GM23338 (cell line): ENCODE measurements around the gene FAM3D. TPM values are rescaled to one million over a fixed set of nuclear protein-coding genes. Genes with fewer than 3 reads are reported as not detected.

Source experiments
- ATAC-seq: fragments of 200-7000 bp; cut with Tn5 transposase; 3 replicates; pipeline ENCODE4 v1.9.1; 2020
- DNase-seq: peaks from one replicate; pipeline ENCODE4 v3.0.0-alpha.2; 2015; ENCODE audit warnings: low spot score
- H2AFZ ChIP-seq: fragments of 200-600 bp; sonication (generic); 2 replicates; pipeline ENCODE4 v1.8.0; 2016; ENCODE audit warnings: antibody characterized with exemption, mild to moderate bottlenecking, moderate library complexity
- H3F3A ChIP-seq: fragments of 200-600 bp; sonication (generic); replicated peaks from 2 replicates; pipeline ENCODE4 v1.8.0; 2017; ENCODE audit warnings: antibody characterized with exemption, mixed run types, low read depth
- H3K27ac ChIP-seq: fragments of 200-600 bp; sonication (generic); 2 replicates; pipeline ENCODE4 v1.6.1; 2016; ENCODE audit warnings: low read depth
- H3K27me3 ChIP-seq: fragments of 200-600 bp; sonication (generic); 2 replicates; pipeline ENCODE4 v1.8.0; 2016; ENCODE audit warnings: mild to moderate bottlenecking, mixed run types, moderate library complexity; ENCODE audit not compliant: insufficient read depth
- H3K36me3 ChIP-seq: fragments of 200-600 bp; sonication (generic); 2 replicates; pipeline ENCODE4 v1.8.0; 2016; ENCODE audit warnings: mild to moderate bottlenecking; ENCODE audit not compliant: insufficient read depth
- H3K4me1 ChIP-seq: fragments of 200-600 bp; sonication (generic); 2 replicates; pipeline ENCODE4 v1.8.0; 2016; ENCODE audit warnings: mild to moderate bottlenecking, moderate library complexity; ENCODE audit not compliant: insufficient read depth
- H3K4me2 ChIP-seq: fragments of 200-600 bp; sonication (generic); 2 replicates; pipeline ENCODE4 v1.7.1; 2017; ENCODE audit warnings: mixed run types
- H3K4me3 ChIP-seq: fragments of 200-600 bp; sonication (generic); 2 replicates; pipeline ENCODE4 v1.6.1; 2016; ENCODE audit warnings: mixed run types
- H3K79me2 ChIP-seq: fragments of 200-600 bp; sonication (generic); replicated peaks from 2 replicates; pipeline ENCODE4 v1.8.0; 2017; ENCODE audit warnings: mild to moderate bottlenecking; ENCODE audit not compliant: insufficient read depth
- H3K9me2 ChIP-seq: fragments of 200-600 bp; sonication (generic); 2 replicates; pipeline ENCODE4 v1.8.0; 2017; ENCODE audit not compliant: insufficient read depth
- H4K20me1 ChIP-seq: fragments of 200-600 bp; sonication (generic); replicated peaks from 2 replicates; pipeline ENCODE4 v1.8.0; 2017; ENCODE audit warnings: mild to moderate bottlenecking; ENCODE audit not compliant: insufficient read depth
- H3K27ac Mint-ChIP-seq: 2 replicates; pipeline ENCODE4 v1.8.0; 2020; ENCODE audit warnings: inconsistent platforms, mild to moderate bottlenecking, moderate library complexity, mixed read lengths
- H3K27me3 Mint-ChIP-seq: 3 replicates; pipeline ENCODE4 v1.8.0; 2022; ENCODE audit warnings: low read depth, mild to moderate bottlenecking, moderate library complexity, mixed read lengths, inconsistent platforms; ENCODE audit not compliant: insufficient read depth, poor library complexity
- H3K36me3 Mint-ChIP-seq: 3 replicates; pipeline ENCODE4 v1.8.0; 2021; ENCODE audit warnings: low read depth, mild to moderate bottlenecking, inconsistent platforms, moderate library complexity, mixed read lengths
- H3K4me1 Mint-ChIP-seq: 3 replicates; pipeline ENCODE4 v1.8.0; 2020; ENCODE audit warnings: mild to moderate bottlenecking, inconsistent platforms, mixed read lengths
- H3K4me3 Mint-ChIP-seq: 3 replicates; pipeline ENCODE4 v1.8.0; 2021; ENCODE audit warnings: moderate library complexity, mild to moderate bottlenecking, inconsistent platforms, mixed read lengths
- H3K9me3 Mint-ChIP-seq: 3 replicates; pipeline ENCODE4 v1.8.0; 2020; ENCODE audit warnings: moderate library complexity, mild to moderate bottlenecking, inconsistent platforms, mixed read lengths
- CREB1 ChIP-seq: fragments of 250-450 bp; sonication (Bioruptor Pico); IDR thresholded peaks from 2 replicates; pipeline ENCODE4 v1.5.0; 2020; ENCODE audit warnings: low read depth, mild to moderate bottlenecking, moderate library complexity
- CTCF ChIP-seq, 2 experiments: fragments of 200-600 bp in 1 of 2; sonication (generic) in 1 of 2; conservative IDR thresholded peaks; 2 replicates each; pipeline versions ENCODE4 v1.5.1 to v1.6.1; 2016 to 2017; ENCODE audit warnings: antibody characterized with exemption in 2 of 2, low read depth in 2 of 2, mild to moderate bottlenecking in 2 of 2, moderate library complexity in 1 of 2
- ETS1 ChIP-seq: IDR thresholded peaks from 2 replicates; pipeline ENCODE4 v1.6.1; 2016; ENCODE audit warnings: antibody characterized with exemption
- EZH2 ChIP-seq: fragments of 200-600 bp; sonication (generic); IDR thresholded peaks from one replicate; pipeline ENCODE4 v1.8.0; 2017; ENCODE audit warnings: antibody characterized with exemption, mild to moderate bottlenecking, low read depth; ENCODE audit not compliant: unreplicated experiment
- EZH2phosphoT487 ChIP-seq: fragments of 200-600 bp; sonication (generic); IDR thresholded peaks from one replicate; pipeline ENCODE4 v1.8.1; 2018; ENCODE audit warnings: antibody characterized with exemption; ENCODE audit not compliant: unreplicated experiment
- JUNB ChIP-seq: IDR thresholded peaks from one replicate; pipeline ENCODE4 v1.6.1; 2016; ENCODE audit warnings: antibody characterized with exemption; ENCODE audit not compliant: unreplicated experiment
- NANOG ChIP-seq: IDR thresholded peaks from 2 replicates; pipeline ENCODE4 v1.6.1; 2016; ENCODE audit warnings: antibody characterized with exemption, borderline replicate concordance
- POLR2AphosphoS5 ChIP-seq: IDR thresholded peaks from 2 replicates; pipeline ENCODE4 v1.6.1; 2016; ENCODE audit warnings: antibody characterized with exemption, low read depth
- REST ChIP-seq: IDR thresholded peaks from one replicate; pipeline ENCODE4 v1.6.1; 2018; ENCODE audit warnings: antibody characterized with exemption; ENCODE audit not compliant: unreplicated experiment
- STAT1 ChIP-seq: IDR thresholded peaks from one replicate; pipeline ENCODE4 v1.6.1; 2016; ENCODE audit warnings: antibody characterized with exemption; ENCODE audit not compliant: unreplicated experiment
- ZNF114 ChIP-seq: fragments of 250-450 bp; sonication (Bioruptor Pico); IDR thresholded peaks from 2 replicates; pipeline ENCODE4 v1.5.0; 2020; ENCODE audit warnings: mild to moderate bottlenecking, moderate library complexity
- ZNF331 ChIP-seq: fragments of 250-450 bp; sonication (Bioruptor Pico); IDR thresholded peaks from 2 replicates; pipeline ENCODE4 v1.5.0; 2020; ENCODE audit warnings: low read depth, mild to moderate bottlenecking, moderate library complexity
- ZNF462 ChIP-seq: fragments of 250-450 bp; sonication (Bioruptor Pico); IDR thresholded peaks from 2 replicates; pipeline ENCODE4 v1.5.0; 2020; ENCODE audit warnings: mild to moderate bottlenecking, moderate library complexity
- polyA plus RNA-seq: library from polyadenylated mRNA; unstranded; fragments of >200 nt; fragmentation: Nextera tagmentation; extraction: Ambion mirVana; gene quantifications from 2 replicates; pipeline ENCODE4 v1.2.1, GENCODE V29; 2016
- total RNA-seq: library from RNA; depleted of rRNA; stranded (reverse); fragments of >200 nt; shearing (Covaris generic); gene quantifications from 2 replicates; pipeline ENCODE4 v1.2.3, GENCODE V29; 2014

The FAM3D gene
- total and polyA plus RNA-seq, 2 experiments from 2014 or later: 0.26 TPM; not detected in 1

- Histone ChIP-seq H3K79me2 (no peaks in the 10 kb centered on the region), H3K36me3 (no peaks in the 10 kb centered on the region; the same call in 1 of the 2 replicates), H3K27ac (no peak overlapping the region), H3K4me3 (no peak overlapping the region), H3K9me2 (peaks cover 10% of the 10 kb centered on the region), H2AFZ (no peak overlapping the region), H3K4me1 (no peaks in the 10 kb centered on the region), H3K27me3 (no peaks in the 10 kb centered on the region), H3F3A (no peaks in the 10 kb centered on the region), H4K20me1 (no peaks in the 10 kb centered on the region), H3K4me2 (no peak overlapping the region)
- no peak for TF ChIP-seq CREB1
- no peak for TF ChIP-seq REST
- no peak for TF ChIP-seq EZH2phosphoT487
- no peak for TF ChIP-seq NANOG
- no peak for TF ChIP-seq ZNF114 (CRISPR knock-in tag)
- TF ChIP-seq STAT1: no peak
- no peak for TF ChIP-seq CTCF (conservative IDR thresholded peaks at IDR 0.05; ENCODE audit: low read depth in 2 of 2)
- TF ChIP-seq ZNF462 (CRISPR knock-in tag): no peak
- no peak for TF ChIP-seq ETS1
- no peak for TF ChIP-seq ZNF331
- TF ChIP-seq POLR2AphosphoS5: no peak
- TF ChIP-seq JUNB: no peak
- TF ChIP-seq EZH2: no peak
- Mint-ChIP-seq H3K9me3 (peaks cover 11% of the 10 kb centered on the region; the same call in 2 of the 3 replicates), H3K27me3 (no peaks in the 10 kb centered on the region), H3K4me3 (no peak overlapping the region), H3K36me3 (no peaks in the 10 kb centered on the region), H3K4me1 (no peaks in the 10 kb centered on the region), H3K27ac (no peak overlapping the region)
- ATAC-seq (no peak), DNase-seq (no peak)
Observed at GRCh38 chr3:58706395-58707167, 40.0 kb upstream of the FAM3D start.
